ENCODE data around the gene PHF2. TPM values are rescaled to one million over a fixed set of nuclear protein-coding genes. Genes with fewer than 3 reads are reported as not detected.

Gene PHF2
- total RNA-seq, 1 experiment from 2014 or later: 17.4 TPM

DNA sequence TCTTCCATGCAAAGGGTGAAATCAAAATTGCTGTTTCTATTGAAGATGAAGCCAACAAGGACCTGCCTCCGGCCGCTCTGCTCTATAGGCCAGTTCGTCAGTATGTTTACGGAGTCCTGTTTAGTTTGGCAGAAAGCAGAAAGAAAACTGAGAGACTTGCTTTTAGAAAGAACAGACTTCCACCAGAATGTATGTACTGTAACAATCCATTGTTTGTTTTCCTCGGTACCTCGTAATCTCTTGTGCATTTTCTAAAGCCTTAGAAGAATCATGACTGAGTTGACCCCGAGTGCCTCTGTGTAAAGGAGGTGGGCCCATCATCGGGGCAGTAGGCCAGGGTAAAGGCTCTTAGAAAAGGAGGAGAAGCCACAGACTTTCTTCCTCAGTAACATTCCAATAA is 44.2 kb upstream of the PHF2 start:
- Histone ChIP-seq H2BK20ac (ENCODE audit: low read depth, low read length, poor library complexity, severe bottlenecking) (no peak overlapping the region), H3K14ac (ENCODE audit: insufficient read depth, low read length) (no peak overlapping the region), H3K4me1 (ENCODE audit: insufficient read depth, low read length) (no peaks in the 10 kb centered on the region), H3K4ac (ENCODE audit: low read depth, low read length) (no peak overlapping the region), H3K79me2 (ENCODE audit: insufficient read depth, low read length) (no peaks in the 10 kb centered on the region), H3K79me1 (ENCODE audit: insufficient read depth, low read depth, low read length, poor library complexity, severe bottlenecking) (no peaks in the 10 kb centered on the region), H3K23me2 (ENCODE audit: insufficient read length, low read depth, low read length, poor library complexity, severe bottlenecking) (no peaks in the 10 kb centered on the region), H3K9ac (ENCODE audit: extremely low read depth, insufficient read length, low read length) (no peak overlapping the region), H2AK5ac (ENCODE audit: insufficient read length, low read length) (no peak overlapping the region), H2BK120ac (ENCODE audit: low read depth, low read length, poor library complexity, severe bottlenecking) (no peak overlapping the region), H2AFZ (ENCODE audit: low read length) (no peak overlapping the region), H4K8ac (replicated peaks; ENCODE audit: insufficient read length, low read depth, low read length) (no peak overlapping the region), H3K18ac (ENCODE audit: insufficient read length, low read depth, low read length) (no peak overlapping the region), H4K20me1 (ENCODE audit: control insufficient read depth, insufficient read depth, insufficient read length) (no peaks in the 10 kb centered on the region), H2BK15ac (ENCODE audit: low read depth, low read length) (no peak overlapping the region), H4K91ac (ENCODE audit: insufficient read length, low read depth, low read length) (no peak overlapping the region), H2BK5ac (ENCODE audit: insufficient read length, low read length) (no peak overlapping the region), H2BK12ac (ENCODE audit: insufficient read length, low read depth, low read length) (no peak overlapping the region), H4K5ac (ENCODE audit: insufficient read length, low read depth, low read length) (no peak overlapping the region), H3K56ac (ENCODE audit: insufficient read length, low read depth, low read length) (no peak overlapping the region), H3K4me2 (ENCODE audit: insufficient read depth, insufficient read length, low read length) (no peak overlapping the region), H3K27ac (ENCODE audit: insufficient read length, low read depth, low read length) (no peak overlapping the region), H3T11ph (ENCODE audit: low read length) (no peak overlapping the region), H3K9me3 (ENCODE audit: control insufficient read depth, low read depth, low read length) (no peaks in the 10 kb centered on the region), H3K23ac (ENCODE audit: insufficient read length, low read depth, low read length) (no peak overlapping the region), H3K27me3 (ENCODE audit: insufficient read depth, low read length) (no peaks in the 10 kb centered on the region)
- no peak overlapping the region for H3K27ac Mint-ChIP-seq
- TF ChIP-seq, protein P1, sequence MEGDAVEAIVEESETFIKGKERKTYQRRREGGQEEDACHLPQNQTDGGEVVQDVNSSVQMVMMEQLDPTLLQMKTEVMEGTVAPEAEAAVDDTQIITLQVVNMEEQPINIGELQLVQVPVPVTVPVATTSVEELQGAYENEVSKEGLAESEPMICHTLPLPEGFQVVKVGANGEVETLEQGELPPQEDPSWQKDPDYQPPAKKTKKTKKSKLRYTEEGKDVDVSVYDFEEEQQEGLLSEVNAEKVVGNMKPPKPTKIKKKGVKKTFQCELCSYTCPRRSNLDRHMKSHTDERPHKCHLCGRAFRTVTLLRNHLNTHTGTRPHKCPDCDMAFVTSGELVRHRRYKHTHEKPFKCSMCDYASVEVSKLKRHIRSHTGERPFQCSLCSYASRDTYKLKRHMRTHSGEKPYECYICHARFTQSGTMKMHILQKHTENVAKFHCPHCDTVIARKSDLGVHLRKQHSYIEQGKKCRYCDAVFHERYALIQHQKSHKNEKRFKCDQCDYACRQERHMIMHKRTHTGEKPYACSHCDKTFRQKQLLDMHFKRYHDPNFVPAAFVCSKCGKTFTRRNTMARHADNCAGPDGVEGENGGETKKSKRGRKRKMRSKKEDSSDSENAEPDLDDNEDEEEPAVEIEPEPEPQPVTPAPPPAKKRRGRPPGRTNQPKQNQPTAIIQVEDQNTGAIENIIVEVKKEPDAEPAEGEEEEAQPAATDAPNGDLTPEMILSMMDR (conservative IDR thresholded peaks at IDR 0.05): no peak
- 0 out of 4 replicates have a peak, but pooled peaks cover 0 to 3% of the 10 kb centered on the region in 2 experiments for H3K4me1 Mint-ChIP-seq
- DNase-seq: no peak
- H3K9me3 Mint-ChIP-seq: no peaks in the 10 kb centered on the region
- WGBS (ENCODE audit: extremely low coverage, insufficient read length, low lambda C conversion rate): no CpG with 5 or more reads among the region's 8 CpGs
- H3K36me3 Mint-ChIP-seq (ENCODE audit: insufficient read depth in 1 of 3, low read depth in 3 of 3): peaks cover 15 to 72% (median 45%) of the 10 kb centered on the region in 3 experiments; a peak in 6 of 7 replicates
- no peak overlapping the region for H3K4me3 Mint-ChIP-seq
- H3K27me3 Mint-ChIP-seq (ENCODE audit: low read depth): no peaks in the 10 kb centered on the region

Measured in H9 (cell line).